ENCODE results near the gene RPS6KA3. TPM values are rescaled to one million over a fixed set of nuclear protein-coding genes. Genes with fewer than 3 reads are reported as not detected.

RPS6KA3 gene
- total and polyA plus RNA-seq, 2 of the 8 experiments (the other 6 are each of a cell fraction or from before 2014, with no cell fraction given): 7.1 to 13.0 TPM

GRCh38 chrX:20300822-20301221, 34.1 kb upstream of the RPS6KA3 start (continued):
- TF ChIP-seq, protein P1, sequence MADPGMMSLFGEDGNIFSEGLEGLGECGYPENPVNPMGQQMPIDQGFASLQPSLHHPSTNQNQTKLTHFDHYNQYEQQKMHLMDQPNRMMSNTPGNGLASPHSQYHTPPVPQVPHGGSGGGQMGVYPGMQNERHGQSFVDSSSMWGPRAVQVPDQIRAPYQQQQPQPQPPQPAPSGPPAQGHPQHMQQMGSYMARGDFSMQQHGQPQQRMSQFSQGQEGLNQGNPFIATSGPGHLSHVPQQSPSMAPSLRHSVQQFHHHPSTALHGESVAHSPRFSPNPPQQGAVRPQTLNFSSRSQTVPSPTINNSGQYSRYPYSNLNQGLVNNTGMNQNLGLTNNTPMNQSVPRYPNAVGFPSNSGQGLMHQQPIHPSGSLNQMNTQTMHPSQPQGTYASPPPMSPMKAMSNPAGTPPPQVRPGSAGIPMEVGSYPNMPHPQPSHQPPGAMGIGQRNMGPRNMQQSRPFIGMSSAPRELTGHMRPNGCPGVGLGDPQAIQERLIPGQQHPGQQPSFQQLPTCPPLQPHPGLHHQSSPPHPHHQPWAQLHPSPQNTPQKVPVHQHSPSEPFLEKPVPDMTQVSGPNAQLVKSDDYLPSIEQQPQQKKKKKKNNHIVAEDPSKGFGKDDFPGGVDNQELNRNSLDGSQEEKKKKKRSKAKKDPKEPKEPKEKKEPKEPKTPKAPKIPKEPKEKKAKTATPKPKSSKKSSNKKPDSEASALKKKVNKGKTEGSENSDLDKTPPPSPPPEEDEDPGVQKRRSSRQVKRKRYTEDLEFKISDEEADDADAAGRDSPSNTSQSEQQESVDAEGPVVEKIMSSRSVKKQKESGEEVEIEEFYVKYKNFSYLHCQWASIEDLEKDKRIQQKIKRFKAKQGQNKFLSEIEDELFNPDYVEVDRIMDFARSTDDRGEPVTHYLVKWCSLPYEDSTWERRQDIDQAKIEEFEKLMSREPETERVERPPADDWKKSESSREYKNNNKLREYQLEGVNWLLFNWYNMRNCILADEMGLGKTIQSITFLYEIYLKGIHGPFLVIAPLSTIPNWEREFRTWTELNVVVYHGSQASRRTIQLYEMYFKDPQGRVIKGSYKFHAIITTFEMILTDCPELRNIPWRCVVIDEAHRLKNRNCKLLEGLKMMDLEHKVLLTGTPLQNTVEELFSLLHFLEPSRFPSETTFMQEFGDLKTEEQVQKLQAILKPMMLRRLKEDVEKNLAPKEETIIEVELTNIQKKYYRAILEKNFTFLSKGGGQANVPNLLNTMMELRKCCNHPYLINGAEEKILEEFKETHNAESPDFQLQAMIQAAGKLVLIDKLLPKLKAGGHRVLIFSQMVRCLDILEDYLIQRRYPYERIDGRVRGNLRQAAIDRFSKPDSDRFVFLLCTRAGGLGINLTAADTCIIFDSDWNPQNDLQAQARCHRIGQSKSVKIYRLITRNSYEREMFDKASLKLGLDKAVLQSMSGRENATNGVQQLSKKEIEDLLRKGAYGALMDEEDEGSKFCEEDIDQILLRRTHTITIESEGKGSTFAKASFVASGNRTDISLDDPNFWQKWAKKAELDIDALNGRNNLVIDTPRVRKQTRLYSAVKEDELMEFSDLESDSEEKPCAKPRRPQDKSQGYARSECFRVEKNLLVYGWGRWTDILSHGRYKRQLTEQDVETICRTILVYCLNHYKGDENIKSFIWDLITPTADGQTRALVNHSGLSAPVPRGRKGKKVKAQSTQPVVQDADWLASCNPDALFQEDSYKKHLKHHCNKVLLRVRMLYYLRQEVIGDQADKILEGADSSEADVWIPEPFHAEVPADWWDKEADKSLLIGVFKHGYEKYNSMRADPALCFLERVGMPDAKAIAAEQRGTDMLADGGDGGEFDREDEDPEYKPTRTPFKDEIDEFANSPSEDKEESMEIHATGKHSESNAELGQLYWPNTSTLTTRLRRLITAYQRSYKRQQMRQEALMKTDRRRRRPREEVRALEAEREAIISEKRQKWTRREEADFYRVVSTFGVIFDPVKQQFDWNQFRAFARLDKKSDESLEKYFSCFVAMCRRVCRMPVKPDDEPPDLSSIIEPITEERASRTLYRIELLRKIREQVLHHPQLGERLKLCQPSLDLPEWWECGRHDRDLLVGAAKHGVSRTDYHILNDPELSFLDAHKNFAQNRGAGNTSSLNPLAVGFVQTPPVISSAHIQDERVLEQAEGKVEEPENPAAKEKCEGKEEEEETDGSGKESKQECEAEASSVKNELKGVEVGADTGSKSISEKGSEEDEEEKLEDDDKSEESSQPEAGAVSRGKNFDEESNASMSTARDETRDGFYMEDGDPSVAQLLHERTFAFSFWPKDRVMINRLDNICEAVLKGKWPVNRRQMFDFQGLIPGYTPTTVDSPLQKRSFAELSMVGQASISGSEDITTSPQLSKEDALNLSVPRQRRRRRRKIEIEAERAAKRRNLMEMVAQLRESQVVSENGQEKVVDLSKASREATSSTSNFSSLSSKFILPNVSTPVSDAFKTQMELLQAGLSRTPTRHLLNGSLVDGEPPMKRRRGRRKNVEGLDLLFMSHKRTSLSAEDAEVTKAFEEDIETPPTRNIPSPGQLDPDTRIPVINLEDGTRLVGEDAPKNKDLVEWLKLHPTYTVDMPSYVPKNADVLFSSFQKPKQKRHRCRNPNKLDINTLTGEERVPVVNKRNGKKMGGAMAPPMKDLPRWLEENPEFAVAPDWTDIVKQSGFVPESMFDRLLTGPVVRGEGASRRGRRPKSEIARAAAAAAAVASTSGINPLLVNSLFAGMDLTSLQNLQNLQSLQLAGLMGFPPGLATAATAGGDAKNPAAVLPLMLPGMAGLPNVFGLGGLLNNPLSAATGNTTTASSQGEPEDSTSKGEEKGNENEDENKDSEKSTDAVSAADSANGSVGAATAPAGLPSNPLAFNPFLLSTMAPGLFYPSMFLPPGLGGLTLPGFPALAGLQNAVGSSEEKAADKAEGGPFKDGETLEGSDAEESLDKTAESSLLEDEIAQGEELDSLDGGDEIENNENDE (IDR thresholded peaks at IDR 0.05; ENCODE audit: insufficient replicate concordance, low read length): no peak
- no peak for TF ChIP-seq KDM4A (IDR thresholded peaks at IDR 0.05; ENCODE audit: low read depth, low read length, severe bottlenecking)
- no peak for TF ChIP-seq BCL11A (IDR thresholded peaks at IDR 0.05; ENCODE audit: low read depth in 2 of 2, low read length in 2 of 2)
- TF ChIP-seq EGR1 (IDR thresholded peaks at IDR 0.05; ENCODE audit: borderline replicate concordance, low read depth, low read length): no peak
- TF ChIP-seq E2F6 (IDR thresholded peaks at IDR 0.05): no peak
- TF ChIP-seq MAFK (IDR thresholded peaks at IDR 0.05; ENCODE audit: low read depth, low read length): no peak
- TF ChIP-seq, protein P2, sequence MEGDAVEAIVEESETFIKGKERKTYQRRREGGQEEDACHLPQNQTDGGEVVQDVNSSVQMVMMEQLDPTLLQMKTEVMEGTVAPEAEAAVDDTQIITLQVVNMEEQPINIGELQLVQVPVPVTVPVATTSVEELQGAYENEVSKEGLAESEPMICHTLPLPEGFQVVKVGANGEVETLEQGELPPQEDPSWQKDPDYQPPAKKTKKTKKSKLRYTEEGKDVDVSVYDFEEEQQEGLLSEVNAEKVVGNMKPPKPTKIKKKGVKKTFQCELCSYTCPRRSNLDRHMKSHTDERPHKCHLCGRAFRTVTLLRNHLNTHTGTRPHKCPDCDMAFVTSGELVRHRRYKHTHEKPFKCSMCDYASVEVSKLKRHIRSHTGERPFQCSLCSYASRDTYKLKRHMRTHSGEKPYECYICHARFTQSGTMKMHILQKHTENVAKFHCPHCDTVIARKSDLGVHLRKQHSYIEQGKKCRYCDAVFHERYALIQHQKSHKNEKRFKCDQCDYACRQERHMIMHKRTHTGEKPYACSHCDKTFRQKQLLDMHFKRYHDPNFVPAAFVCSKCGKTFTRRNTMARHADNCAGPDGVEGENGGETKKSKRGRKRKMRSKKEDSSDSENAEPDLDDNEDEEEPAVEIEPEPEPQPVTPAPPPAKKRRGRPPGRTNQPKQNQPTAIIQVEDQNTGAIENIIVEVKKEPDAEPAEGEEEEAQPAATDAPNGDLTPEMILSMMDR (IDR thresholded peaks at IDR 0.05; ENCODE audit: control extremely low read depth in 1 of 3, insufficient read depth in 1 of 3, low read depth in 1 of 3, low read length in 3 of 3): no peak
